ENCODE measurements around the gene PEDS1.

PEDS1 gene

GRCh38 chr20:50136822-50137599, 16.5 kb downstream of the PEDS1 start:
- TF ChIP-seq REST (IDR thresholded peaks at IDR 0.05; ENCODE audit: insufficient read depth in 1 of 2, low read depth in 2 of 2, low read length in 2 of 2) (no peak), SIN3A (IDR thresholded peaks at IDR 0.05; ENCODE audit: borderline replicate concordance, insufficient read depth, low read length) (no peak), TAF1 (IDR thresholded peaks at IDR 0.05; ENCODE audit: borderline replicate concordance, insufficient read depth, low read length) (no peak), FOXP2 (optimal IDR thresholded peaks at IDR 0.05; ENCODE audit: borderline replicate concordance, extremely low read depth, extremely low read length, insufficient read depth) (no peak), POLR2AphosphoS5 (IDR thresholded peaks at IDR 0.05; ENCODE audit: low read depth, low read length) (no peak)

GRCh38 chr20:50133474-50134217, 19.9 kb downstream of the PEDS1 start:
- TF ChIP-seq POLR2AphosphoS5 (IDR thresholded peaks at IDR 0.05; ENCODE audit: low read depth, low read length) (no peak), FOXP2 (optimal IDR thresholded peaks at IDR 0.05; ENCODE audit: borderline replicate concordance, extremely low read depth, extremely low read length, insufficient read depth) (no peak), SIN3A (IDR thresholded peaks at IDR 0.05; ENCODE audit: borderline replicate concordance, insufficient read depth, low read length) (no peak), TAF1 (IDR thresholded peaks at IDR 0.05; ENCODE audit: borderline replicate concordance, insufficient read depth, low read length) (no peak), REST (IDR thresholded peaks at IDR 0.05; ENCODE audit: insufficient read depth in 1 of 2, low read depth in 2 of 2, low read length in 2 of 2) (no peak)

GRCh38 chr20:50133041-50133440, 20.5 kb downstream of the PEDS1 start:
- TF ChIP-seq REST (IDR thresholded peaks at IDR 0.05; ENCODE audit: insufficient read depth in 1 of 2, low read depth in 2 of 2, low read length in 2 of 2) (no peak), SIN3A (IDR thresholded peaks at IDR 0.05; ENCODE audit: borderline replicate concordance, insufficient read depth, low read length) (no peak), TAF1 (IDR thresholded peaks at IDR 0.05; ENCODE audit: borderline replicate concordance, insufficient read depth, low read length) (no peak), FOXP2 (optimal IDR thresholded peaks at IDR 0.05; ENCODE audit: borderline replicate concordance, extremely low read depth, extremely low read length, insufficient read depth) (no peak), POLR2AphosphoS5 (IDR thresholded peaks at IDR 0.05; ENCODE audit: low read depth, low read length) (no peak)

GRCh38 chr20:50130995-50131394, 22.5 kb downstream of the PEDS1 start:
- TF ChIP-seq SIN3A (IDR thresholded peaks at IDR 0.05; ENCODE audit: borderline replicate concordance, insufficient read depth, low read length), result no peak
- TF ChIP-seq FOXP2 (optimal IDR thresholded peaks at IDR 0.05; ENCODE audit: borderline replicate concordance, extremely low read depth, extremely low read length, insufficient read depth), result no peak

GRCh38 chr20:50130356-50130723, 23.2 kb downstream of the PEDS1 start:
- TF ChIP-seq FOXP2 (optimal IDR thresholded peaks at IDR 0.05; ENCODE audit: borderline replicate concordance, extremely low read depth, extremely low read length, insufficient read depth) (no peak), REST (IDR thresholded peaks at IDR 0.05; ENCODE audit: insufficient read depth in 1 of 2, low read depth in 2 of 2, low read length in 2 of 2) (no peak), POLR2AphosphoS5 (IDR thresholded peaks at IDR 0.05; ENCODE audit: low read depth, low read length) (no peak), TAF1 (IDR thresholded peaks at IDR 0.05; ENCODE audit: borderline replicate concordance, insufficient read depth, low read length) (no peak), SIN3A (IDR thresholded peaks at IDR 0.05; ENCODE audit: borderline replicate concordance, insufficient read depth, low read length) (no peak)

Data from PFSK-1 (cell line).